ENCODE measurements around the gene UBB.

The UBB gene

GRCh38 chr17:16432017-16432416, 51.1 kb downstream of the UBB start:
- 84 to 95% methylated on average over 10 to 11 of the region's 15 CpGs for WGBS, 2 experiments (ENCODE audit: insufficient coverage in 2 of 2)
- peaks cover 3% of the 10 kb centered on the region for H3K36me3 ChIP-seq (ENCODE audit: control insufficient read depth, insufficient read depth, low read length)
- H3K4me3 ChIP-seq (ENCODE audit: extremely low read depth, insufficient read depth, low read length, poor library complexity, severe bottlenecking) = no peak overlapping the region
- no peaks in the 10 kb centered on the region for H3K4me1 ChIP-seq (ENCODE audit: control insufficient read depth, insufficient read depth, low read length, poor library complexity, severe bottlenecking)
- no peak overlapping the region for H3K27ac ChIP-seq (ENCODE audit: low read depth, low read length, severe bottlenecking)
- no peaks in the 10 kb centered on the region for H3K9me3 ChIP-seq (ENCODE audit: control insufficient read depth, low read length)
